ENCODE measurements around the gene MTA3. TPM values are rescaled to one million over a fixed set of nuclear protein-coding genes. Genes with fewer than 3 reads are reported as not detected.

Gene MTA3
- 14.6 and 23.6 TPM in 2 replicates for total RNA-seq

GRCh38 chr2:42568401-42569115 lies at the start of gene MTA3:
MTA3 (plus strand) TSS chr2:42568632; CDS start chr2:42568746, 114 bp downstream.

GRCh38 chr2:42764096-42764495 lies 195.7 kb downstream of the MTA3 start, which contains the start of gene OXER1:
OXER1 (minus strand) TSS chr2:42764135; CDS start chr2:42764062, 73 bp downstream.

GRCh38 chr2:42792583-42793333 lies 224.3 kb downstream of the MTA3 start, which contains the start of gene HAAO:
HAAO (minus strand) TSS chr2:42792583; CDS start chr2:42792536, 47 bp downstream.

Other genes with a start within 250 kb of the MTA3 start
- 114 and 117 TPM in 2 replicates for gene COX7A2L, start 207.4 kb upstream of the MTA3 start, total RNA-seq
- not detected in 2 replicates for gene KCNG3, start 74.7 kb upstream of the MTA3 start, total RNA-seq
- not detected in 2 replicates for gene OXER1, start 195.5 kb downstream of the MTA3 start, total RNA-seq
- gene HAAO, start 224.0 kb downstream of the MTA3 start, total RNA-seq = not detected in 2 replicates